AG04449 (cell line): ENCODE measurements around the gene MN1.

ENCODE experiments used
- CTCF ChIA-PET: fragments of 350-600 bp; formaldehyde crosslinking; extraction: SDS; loops from one replicate; lab custom pipeline; 2021; ENCODE audit warnings: antibody characterized with exemption; lab: Yijun Ruan, JAX
- POLR2A ChIA-PET: fragments of 400-600, 350-600 bp; formaldehyde crosslinking; extraction: SDS; loops from one replicate; lab custom pipeline; 2020; ENCODE audit warnings: antibody characterized with exemption, inconsistent platforms; lab: Yijun Ruan, JAX
- DNase-seq: peaks from one replicate; pipeline ENCODE4 v3.0.0-alpha.2; 2010; ENCODE audit warnings: low read depth, low spot score
- H3K4me3 ChIP-seq: 2 replicates; pipeline ENCODE4 v1.5.1; 2011; ENCODE audit warnings: low read depth, mild to moderate bottlenecking, control low read depth, low read length
- CTCF ChIP-seq: IDR thresholded peaks from one replicate; pipeline ENCODE4 v1.5.1; 2011; ENCODE audit warnings: mild to moderate bottlenecking, moderate library complexity, low read length, control low read depth, inconsistent platforms; ENCODE audit not compliant: insufficient read depth; ENCODE audit errors: missing control alignments

The MN1 gene

GRCh38 chr22:27777128-27777527 lies 24.4 kb downstream of the MN1 start:
- POLR2A ChIA-PET = no interaction called here
- no peak for TF ChIP-seq CTCF
- H3K4me3 ChIP-seq = no peak overlapping the region
- no peak for DNase-seq
- CTCF ChIA-PET = no interaction called here

- H3K4me3 ChIP-seq = no peak overlapping the region
- no peak for TF ChIP-seq CTCF
- ChIA-PET CTCF (no interaction called here), POLR2A (no interaction called here)
- no peak for DNase-seq
Observed at GRCh38 chr22:27776650-27776958, 25.0 kb downstream of the MN1 start.

GRCh38 chr22:27775758-27776649 lies 25.6 kb downstream of the MN1 start:
- H3K4me3 ChIP-seq = no peak overlapping the region
- TF ChIP-seq CTCF = no peak
- DNase-seq = no peak
- ChIA-PET CTCF (no interaction called here), POLR2A (no interaction called here)

GRCh38 chr22:27775087-27775698 lies 26.4 kb downstream of the MN1 start:
- POLR2A ChIA-PET = no interaction called here
- DNase-seq = no peak
- no peak overlapping the region for H3K4me3 ChIP-seq
- CTCF ChIA-PET = no interaction called here
- TF ChIP-seq CTCF = no peak

GRCh38 chr22:27774200-27774599 lies 27.4 kb downstream of the MN1 start:
- ChIA-PET POLR2A (no interaction called here), CTCF (no interaction called here)
- H3K4me3 ChIP-seq = no peak overlapping the region
- no peak for TF ChIP-seq CTCF
- no peak for DNase-seq

GRCh38 chr22:27772984-27773498 lies 28.5 kb downstream of the MN1 start:
- CTCF ChIA-PET = interaction anchor here (1.2 kb wide), 1 partner anchor 35 kb away, joined by 3 read pairs; no protein-coding TSS in a partner anchor
- POLR2A ChIA-PET = no interaction called here
- TF ChIP-seq CTCF = no peak
- H3K4me3 ChIP-seq = no peak overlapping the region
- no peak for DNase-seq
